ENCODE data around the gene OPN1LW. TPM values are rescaled to one million over a fixed set of nuclear protein-coding genes. Genes with fewer than 3 reads are reported as not detected.
"Not testable (repeated sequence)": the region's sequence is repeated elsewhere in the genome, so short reads cannot be mapped to it uniquely, and the experiment has no call there.

The OPN1LW gene
- total RNA-seq, 1 experiment from 2014 or later: not detected

- BruUV-seq (replicated peaks): not testable (repeated sequence)
These were observed 30.3 kb downstream of the OPN1LW start for GRCh38 chrX:154174356-154174755.

GRCh38 chrX:154182296-154182695 lies 38.3 kb downstream of the OPN1LW start, which contains the start of gene OPN1MW:
OPN1MW (plus strand) TSS chrX:154182596; CDS start chrX:154182678, 82 bp downstream.
- ATAC-seq; H2AFZ ChIP-seq (ENCODE audit: low read depth, low read length, poor library complexity, severe bottlenecking); H3K9me3 ChIP-seq (ENCODE audit: control insufficient read depth in 1 of 2, insufficient read depth in 1 of 2, low read depth in 1 of 2, low read length in 2 of 2); H3K9ac ChIP-seq (ENCODE audit: low read length); H3K4me1 ChIP-seq (ENCODE audit: control insufficient read depth in 1 of 2, insufficient read depth in 2 of 2, low read length in 2 of 2); POLR2A ChIA-PET; H3K27ac ChIP-seq (ENCODE audit: low read depth, low read length); CTCF ChIA-PET; intact Hi-C loops (cut with micrococcal nuclease); H3K4me3 ChIP-seq (replicated peaks in 1 of 2; ENCODE audit: low read depth in 1 of 2, low read length in 2 of 2); H3K27me3 ChIP-seq (ENCODE audit: insufficient read depth, low read length); RAD21 ChIA-PET (ENCODE audit: low non-redundant PET in 1 of 2, low total read pairs in 2 of 2, uncharacterized antibody in 2 of 2, unreplicated experiment in 2 of 2); BruUV-seq (replicated peaks); H3K4me2 ChIP-seq (ENCODE audit: low read length); H3K36me3 ChIP-seq (ENCODE audit: control insufficient read depth in 1 of 2, insufficient read depth in 2 of 2, low read length in 2 of 2); H3K79me2 ChIP-seq (ENCODE audit: insufficient read depth, low read length); H4K20me1 ChIP-seq (ENCODE audit: insufficient read depth); H3K9me2 ChIP-seq (ENCODE audit: insufficient read depth); DNase-seq (ENCODE audit: low read depth, low spot score): not testable (repeated sequence)

More at GRCh38 chrX:154174356-154174755, 30.3 kb downstream of the OPN1LW start:
- intact Hi-C loops (cut with micrococcal nuclease); RAD21 ChIA-PET (ENCODE audit: low non-redundant PET in 1 of 2, low total read pairs in 2 of 2, uncharacterized antibody in 2 of 2, unreplicated experiment in 2 of 2); H3K4me3 ChIP-seq (replicated peaks in 1 of 2; ENCODE audit: low read depth in 1 of 2, low read length in 2 of 2); H3K4me2 ChIP-seq (ENCODE audit: low read length); H3K36me3 ChIP-seq (ENCODE audit: control insufficient read depth in 1 of 2, insufficient read depth in 2 of 2, low read length in 2 of 2); POLR2A ChIA-PET; H4K20me1 ChIP-seq (ENCODE audit: insufficient read depth); DNase-seq (ENCODE audit: low read depth, low spot score); CTCF ChIA-PET; H3K9me3 ChIP-seq (ENCODE audit: control insufficient read depth in 1 of 2, insufficient read depth in 1 of 2, low read depth in 1 of 2, low read length in 2 of 2); H2AFZ ChIP-seq (ENCODE audit: low read depth, low read length, poor library complexity, severe bottlenecking); H3K9ac ChIP-seq (ENCODE audit: low read length); H3K4me1 ChIP-seq (ENCODE audit: control insufficient read depth in 1 of 2, insufficient read depth in 2 of 2, low read length in 2 of 2); H3K79me2 ChIP-seq (ENCODE audit: insufficient read depth, low read length); H3K27ac ChIP-seq (ENCODE audit: low read depth, low read length); H3K27me3 ChIP-seq (ENCODE audit: insufficient read depth, low read length); H3K9me2 ChIP-seq (ENCODE audit: insufficient read depth); ATAC-seq: not testable (repeated sequence)

GRCh38 chrX:154183794-154184193 lies 39.8 kb downstream of the OPN1LW start:
- H3K79me2 ChIP-seq (ENCODE audit: insufficient read depth, low read length); BruUV-seq (replicated peaks); H3K27ac ChIP-seq (ENCODE audit: low read depth, low read length); intact Hi-C loops (cut with micrococcal nuclease); H3K4me2 ChIP-seq (ENCODE audit: low read length); H3K4me1 ChIP-seq (ENCODE audit: control insufficient read depth in 1 of 2, insufficient read depth in 2 of 2, low read length in 2 of 2); POLR2A ChIA-PET; H3K36me3 ChIP-seq (ENCODE audit: control insufficient read depth in 1 of 2, insufficient read depth in 2 of 2, low read length in 2 of 2); CTCF ChIA-PET; H3K9me3 ChIP-seq (ENCODE audit: control insufficient read depth in 1 of 2, insufficient read depth in 1 of 2, low read depth in 1 of 2, low read length in 2 of 2); ATAC-seq; H2AFZ ChIP-seq (ENCODE audit: low read depth, low read length, poor library complexity, severe bottlenecking); DNase-seq (ENCODE audit: low read depth, low spot score); RAD21 ChIA-PET (ENCODE audit: low non-redundant PET in 1 of 2, low total read pairs in 2 of 2, uncharacterized antibody in 2 of 2, unreplicated experiment in 2 of 2); H3K9me2 ChIP-seq (ENCODE audit: insufficient read depth); H3K9ac ChIP-seq (ENCODE audit: low read length); H4K20me1 ChIP-seq (ENCODE audit: insufficient read depth); H3K27me3 ChIP-seq (ENCODE audit: insufficient read depth, low read length); H3K4me3 ChIP-seq (replicated peaks in 1 of 2; ENCODE audit: low read depth in 1 of 2, low read length in 2 of 2): not testable (repeated sequence)

- H3K4me3 ChIP-seq (replicated peaks in 1 of 2; ENCODE audit: low read depth in 1 of 2, low read length in 2 of 2); POLR2A ChIA-PET; ATAC-seq; RAD21 ChIA-PET (ENCODE audit: low non-redundant PET in 1 of 2, low total read pairs in 2 of 2, uncharacterized antibody in 2 of 2, unreplicated experiment in 2 of 2); H3K4me1 ChIP-seq (ENCODE audit: control insufficient read depth in 1 of 2, insufficient read depth in 2 of 2, low read length in 2 of 2); H3K36me3 ChIP-seq (ENCODE audit: control insufficient read depth in 1 of 2, insufficient read depth in 2 of 2, low read length in 2 of 2); BruUV-seq (replicated peaks); H3K9me2 ChIP-seq (ENCODE audit: insufficient read depth); H3K4me2 ChIP-seq (ENCODE audit: low read length); H3K27me3 ChIP-seq (ENCODE audit: insufficient read depth, low read length); CTCF ChIA-PET; DNase-seq (ENCODE audit: low read depth, low spot score); H3K9me3 ChIP-seq (ENCODE audit: control insufficient read depth in 1 of 2, insufficient read depth in 1 of 2, low read depth in 1 of 2, low read length in 2 of 2); H2AFZ ChIP-seq (ENCODE audit: low read depth, low read length, poor library complexity, severe bottlenecking); intact Hi-C loops (cut with micrococcal nuclease); H3K79me2 ChIP-seq (ENCODE audit: insufficient read depth, low read length); H4K20me1 ChIP-seq (ENCODE audit: insufficient read depth); H3K27ac ChIP-seq (ENCODE audit: low read depth, low read length); H3K9ac ChIP-seq (ENCODE audit: low read length): not testable (repeated sequence)
These were observed 48.8 kb downstream of the OPN1LW start for GRCh38 chrX:154192846-154193245.

- H3K36me3 ChIP-seq (ENCODE audit: control insufficient read depth in 1 of 2, insufficient read depth in 2 of 2, low read length in 2 of 2); H3K9me3 ChIP-seq (ENCODE audit: control insufficient read depth in 1 of 2, insufficient read depth in 1 of 2, low read depth in 1 of 2, low read length in 2 of 2); H2AFZ ChIP-seq (ENCODE audit: low read depth, low read length, poor library complexity, severe bottlenecking); H3K4me3 ChIP-seq (replicated peaks in 1 of 2; ENCODE audit: low read depth in 1 of 2, low read length in 2 of 2); H3K4me1 ChIP-seq (ENCODE audit: control insufficient read depth in 1 of 2, insufficient read depth in 2 of 2, low read length in 2 of 2); H4K20me1 ChIP-seq (ENCODE audit: insufficient read depth); H3K27ac ChIP-seq (ENCODE audit: low read depth, low read length); CTCF ChIA-PET; DNase-seq (ENCODE audit: low read depth, low spot score); H3K79me2 ChIP-seq (ENCODE audit: insufficient read depth, low read length); RAD21 ChIA-PET (ENCODE audit: low non-redundant PET in 1 of 2, low total read pairs in 2 of 2, uncharacterized antibody in 2 of 2, unreplicated experiment in 2 of 2); H3K4me2 ChIP-seq (ENCODE audit: low read length); intact Hi-C loops (cut with micrococcal nuclease); H3K9ac ChIP-seq (ENCODE audit: low read length); H3K9me2 ChIP-seq (ENCODE audit: insufficient read depth); POLR2A ChIA-PET; ATAC-seq; BruUV-seq (replicated peaks); H3K27me3 ChIP-seq (ENCODE audit: insufficient read depth, low read length): not testable (repeated sequence)
These were observed 50.3 kb downstream of the OPN1LW start for GRCh38 chrX:154194316-154194715.
